GM21723 (cell line): ENCODE measurements around the gene RCOR2.

Source experiments
- ATAC-seq: cut with Tn5 transposase; IDR thresholded peaks from one replicate; pipeline ENCODE4 v1.9.1; 2021; ENCODE audit warnings: mild to moderate bottlenecking, moderate library complexity; ENCODE audit not compliant: unreplicated experiment

Gene RCOR2

GRCh38 chr11:63923319-63923718 is 6.4 kb upstream of the RCOR2 start:
- ATAC-seq = no peak

GRCh38 chr11:63922673-63923192 is 5.8 kb upstream of the RCOR2 start:
- no peak for ATAC-seq

- ATAC-seq = no peak
Measured at GRCh38 chr11:63920939-63921417, 4.0 kb upstream of the RCOR2 start.

GRCh38 chr11:63920126-63920938 is 3.4 kb upstream of the RCOR2 start:
- no peak for ATAC-seq

GRCh38 chr11:63919267-63920125 is 2.5 kb upstream of the RCOR2 start:
- no peak for ATAC-seq

- no peak for ATAC-seq
Measured at GRCh38 chr11:63918507-63919191, 1.7 kb upstream of the RCOR2 start.

GRCh38 chr11:63917692-63918506 is 935 bp upstream of the RCOR2 start:
- no peak for ATAC-seq

GRCh38 chr11:63915961-63916836 is 765 bp downstream of the RCOR2 start:
- no peak for ATAC-seq

- no peak for ATAC-seq
Measured at GRCh38 chr11:63914896-63915691, 1.9 kb downstream of the RCOR2 start.

- no peak for ATAC-seq
Measured at GRCh38 chr11:63913866-63914830, 2.8 kb downstream of the RCOR2 start.

- no peak for ATAC-seq
Measured at GRCh38 chr11:63912678-63913077, 4.3 kb downstream of the RCOR2 start.

GRCh38 chr11:63911876-63912275 is 5.1 kb downstream of the RCOR2 start:
- ATAC-seq = no peak

- ATAC-seq = no peak
Measured at GRCh38 chr11:63911440-63911839, 5.5 kb downstream of the RCOR2 start.

GRCh38 chr11:63910675-63911074 is 6.3 kb downstream of the RCOR2 start:
- no peak for ATAC-seq

- no peak for ATAC-seq
Measured at GRCh38 chr11:63909591-63910506, 7.1 kb downstream of the RCOR2 start.
